Peyer's patch (tissue), 4 donors: ENCODE results near the gene LUZP2. TPM values are rescaled to one million over a fixed set of nuclear protein-coding genes. Genes with fewer than 3 reads are reported as not detected.

ENCODE experiments used
- DNase-seq, 3 donors: peaks; one replicate each; pipeline ENCODE4 v3.0.0-alpha.2; 2017 to 2019
- H3K27ac ChIP-seq, 4 donors: fragments of 200-600 bp; sonication (generic); one replicate each; pipeline ENCODE4 v1.5.1; 2016 to 2019
- H3K27me3 ChIP-seq, 2 donors: fragments of 200-600 bp; sonication (generic); one replicate each; pipeline ENCODE4 v1.5.1; 2019
- H3K36me3 ChIP-seq, 3 donors: fragments of 200-600 bp; sonication (generic); one replicate each; pipeline ENCODE4 v1.5.1; 2016 to 2019
- H3K4me1 ChIP-seq, 4 donors: fragments of 200-600 bp; sonication (generic); one replicate each; pipeline ENCODE4 v1.5.1; 2016 to 2019
- H3K4me3 ChIP-seq, 4 donors: fragments of 200-600 bp; sonication (generic); 1 replicate in 3 of 4; 2 replicates in 1 of 4; pipeline ENCODE4 v1.5.1; 2016 to 2019; ENCODE audit warnings: mild to moderate bottlenecking in 1 of 4
- H3K9me3 ChIP-seq, 4 donors: fragments of 200-600 bp; sonication (generic); one replicate each; pipeline ENCODE4 v1.5.1; 2016 to 2019; ENCODE audit warnings: mild to moderate bottlenecking in 1 of 4
- CTCF ChIP-seq, 6 experiments: fragments of 450-650 bp in 4 of 6; fragments of 200-600 bp in 2 of 6; sonication (generic) in 1 of 6; IDR thresholded peaks; one replicate each; pipeline ENCODE4 v1.5.1; 2017 to 2019; ENCODE audit warnings: antibody characterized with exemption in 6 of 6, mild to moderate bottlenecking in 3 of 6, moderate library complexity in 1 of 6
- POLR2A ChIP-seq, 2 donors: fragments of 450-650 bp; IDR thresholded peaks; one replicate each; pipeline ENCODE4 v1.5.1; 2017; ENCODE audit warnings: antibody characterized with exemption in 2 of 2, mild to moderate bottlenecking in 2 of 2, moderate library complexity in 2 of 2
- total RNA-seq, 4 donors: library from RNA; depleted of rRNA; stranded (reverse); fragments of >200 nt; gene quantifications; one replicate each; pipeline ENCODE4 v1.1.0, GENCODE V29; 2016

The LUZP2 gene
- total RNA-seq, 4 donors from 2014 or later = 0.47 TPM; not detected in 3

DNA sequence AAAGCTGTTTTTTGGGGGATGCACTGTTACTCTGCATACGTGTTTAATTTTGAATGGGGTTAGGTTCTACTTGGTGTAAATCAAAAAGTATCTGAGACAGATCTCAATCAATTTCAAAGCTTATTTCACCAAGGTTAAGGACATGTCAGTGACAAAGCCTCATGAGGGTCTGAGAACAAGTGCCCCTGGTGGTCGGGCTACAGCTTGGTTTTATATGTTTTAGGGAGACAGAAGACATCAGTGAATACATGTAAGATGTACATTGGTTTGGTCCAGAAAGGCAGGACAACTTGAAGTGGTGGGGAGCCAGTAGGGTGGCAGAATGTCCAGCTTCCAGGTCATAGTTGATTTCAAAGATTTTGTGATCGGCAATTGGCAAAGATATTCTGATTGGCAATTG, 262.9 kb downstream of the LUZP2 start:
- no peak overlapping the region for H3K4me3 ChIP-seq
- H3K36me3 ChIP-seq = no peaks in the 10 kb centered on the region
- DNase-seq = no peak
- H3K27me3 ChIP-seq = no peaks in the 10 kb centered on the region
- H3K4me1 ChIP-seq = no peaks in the 10 kb centered on the region
- H3K9me3 ChIP-seq = no peaks in the 10 kb centered on the region
- TF ChIP-seq CTCF (IDR thresholded peaks at IDR 0.05) (no peak), POLR2A (IDR thresholded peaks at IDR 0.05) (no peak)
- no peak overlapping the region for H3K27ac ChIP-seq

- Histone ChIP-seq H3K4me1 (no peaks in the 10 kb centered on the region), H3K27me3 (no peaks in the 10 kb centered on the region), H3K9me3 (no peaks in the 10 kb centered on the region), H3K4me3 (no peak overlapping the region), H3K27ac (no peak overlapping the region), H3K36me3 (no peaks in the 10 kb centered on the region)
- TF ChIP-seq CTCF (IDR thresholded peaks at IDR 0.05) = no peak
- TF ChIP-seq POLR2A (IDR thresholded peaks at IDR 0.05) = no peak
- no peak for DNase-seq
Observed at GRCh38 chr11:24760681-24761080, 263.8 kb downstream of the LUZP2 start.

DNA sequence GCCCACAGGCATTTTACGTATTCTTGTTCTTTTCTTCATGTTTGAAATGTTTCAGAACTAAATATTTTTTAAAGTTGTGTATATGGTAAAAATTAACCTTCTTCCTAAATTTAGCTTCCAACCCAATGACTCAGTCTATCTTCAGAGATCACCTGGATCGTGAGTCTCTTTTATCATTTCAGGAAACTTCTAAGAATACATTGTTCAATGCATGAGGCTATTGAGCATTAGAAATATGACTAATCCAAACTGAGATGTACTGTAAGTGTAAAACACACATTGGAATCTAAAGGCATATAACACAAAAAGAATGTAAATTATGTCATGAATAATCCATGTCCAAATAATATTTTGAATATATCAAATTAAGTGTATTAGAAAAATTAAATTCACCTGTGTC, 265.2 kb downstream of the LUZP2 start:
- DNase-seq = no peak
- Histone ChIP-seq H3K4me3 (no peak overlapping the region), H3K4me1 (no peaks in the 10 kb centered on the region), H3K36me3 (no peaks in the 10 kb centered on the region), H3K9me3 (no peaks in the 10 kb centered on the region), H3K27ac (no peak overlapping the region), H3K27me3 (no peaks in the 10 kb centered on the region)
- TF ChIP-seq POLR2A (IDR thresholded peaks at IDR 0.05) = no peak

GRCh38 chr11:24767411-24767810, 270.6 kb downstream of the LUZP2 start:
- Histone ChIP-seq H3K36me3 (no peaks in the 10 kb centered on the region), H3K4me1 (no peaks in the 10 kb centered on the region), H3K4me3 (no peak overlapping the region), H3K27me3 (no peaks in the 10 kb centered on the region), H3K27ac (no peak overlapping the region), H3K9me3 (no peaks in the 10 kb centered on the region)
- TF ChIP-seq POLR2A (IDR thresholded peaks at IDR 0.05) (no peak), CTCF (IDR thresholded peaks at IDR 0.05) (no peak)
- DNase-seq = no peak

GRCh38 chr11:24773322-24773721, 276.5 kb downstream of the LUZP2 start:
- no peaks in the 10 kb centered on the region for H3K4me1 ChIP-seq
- no peaks in the 10 kb centered on the region for H3K9me3 ChIP-seq
- DNase-seq = no peak
- H3K36me3 ChIP-seq = no peaks in the 10 kb centered on the region
- no peaks in the 10 kb centered on the region for H3K27me3 ChIP-seq
- H3K27ac ChIP-seq = no peak overlapping the region
- TF ChIP-seq POLR2A (IDR thresholded peaks at IDR 0.05) = no peak
- no peak for TF ChIP-seq CTCF (IDR thresholded peaks at IDR 0.05)
- H3K4me3 ChIP-seq = no peak overlapping the region

- DNase-seq = no peak
- Histone ChIP-seq H3K4me3 (no peak overlapping the region), H3K27me3 (no peaks in the 10 kb centered on the region), H3K4me1 (no peaks in the 10 kb centered on the region), H3K36me3 (no peaks in the 10 kb centered on the region), H3K9me3 (no peaks in the 10 kb centered on the region), H3K27ac (no peak overlapping the region)
- TF ChIP-seq CTCF (IDR thresholded peaks at IDR 0.05) (no peak), POLR2A (IDR thresholded peaks at IDR 0.05) (no peak)
Observed at GRCh38 chr11:24779791-24780190, 282.9 kb downstream of the LUZP2 start.
